HS-5 (cell line): Measurements from ENCODE around the gene NMNAT3.

ENCODE experiments used
- DNase-seq: peaks from one replicate; pipeline ENCODE4 v3.0.0-alpha.2; 2012; ENCODE audit warnings: low read depth

Gene NMNAT3

GRCh38 chr3:139521144-139521543, 156.6 kb downstream of the NMNAT3 start:
- no peak for DNase-seq

DNA sequence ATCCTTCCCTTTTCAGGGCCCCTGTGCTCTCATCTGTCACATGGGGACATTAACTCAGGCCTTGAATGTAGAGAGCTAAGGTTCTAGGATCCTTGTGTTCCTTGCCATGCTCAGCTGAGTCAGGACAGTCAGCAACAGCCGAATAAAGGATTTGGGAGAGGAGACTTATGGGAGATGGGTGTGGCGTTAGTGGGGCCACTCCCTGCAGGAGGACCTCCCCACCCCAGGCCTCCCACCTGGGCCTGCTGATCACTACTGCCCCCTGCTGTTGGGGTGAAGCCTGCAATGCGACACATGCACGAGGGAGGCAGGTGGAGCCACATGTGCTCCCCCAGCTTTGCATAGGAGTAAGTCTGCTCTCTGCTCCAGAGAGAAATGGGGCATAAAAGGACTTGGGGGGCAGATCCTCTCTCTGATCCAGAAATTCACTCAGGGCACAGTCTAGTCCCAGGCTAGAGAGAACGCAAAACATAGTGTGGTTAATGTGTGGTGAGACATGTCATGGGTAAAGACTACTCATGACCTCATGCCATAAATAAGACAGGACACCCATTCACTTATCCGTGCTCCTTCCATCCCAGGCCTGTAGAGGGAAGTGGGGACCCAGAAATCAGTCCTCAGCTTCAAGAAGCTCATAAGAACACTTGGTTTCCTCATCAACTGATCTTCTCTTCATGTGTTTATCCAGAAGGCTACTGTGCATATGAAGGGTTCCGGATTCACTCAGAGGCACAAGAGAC, 157.6 kb downstream of the NMNAT3 start:
- DNase-seq: no peak

GRCh38 chr3:139518926-139519842, 158.6 kb downstream of the NMNAT3 start:
- DNase-seq: no peak

DNA sequence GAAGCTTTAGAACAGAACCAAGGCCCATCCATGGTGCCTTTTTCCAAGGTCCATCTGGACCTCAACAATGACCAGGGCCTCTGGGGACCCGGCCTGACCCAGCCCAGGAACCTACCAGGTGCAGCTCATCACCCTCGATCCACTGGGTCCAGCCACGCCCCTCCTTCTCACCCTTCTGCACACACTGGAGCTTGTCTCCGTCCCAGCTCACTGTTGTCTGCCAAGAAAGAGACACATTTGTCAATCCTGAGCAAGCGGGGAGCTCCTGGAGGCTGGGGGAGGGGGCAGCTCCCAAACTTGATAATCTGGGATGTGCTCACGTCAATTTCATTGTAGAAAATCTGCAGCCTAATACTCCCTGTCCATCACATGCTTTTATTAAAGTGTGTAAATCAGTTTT, 159.5 kb downstream of the NMNAT3 start:
- no peak for DNase-seq

- no peak for DNase-seq
These were observed 160.3 kb downstream of the NMNAT3 start for GRCh38 chr3:139517321-139518065.

- no peak for DNase-seq
These were observed 163.0 kb downstream of the NMNAT3 start for GRCh38 chr3:139514741-139515140.
